BJ (cell line): ENCODE data around the gene DCP2. TPM values are rescaled to one million over a fixed set of nuclear protein-coding genes. Genes with fewer than 3 reads are reported as not detected.

Experiments
- CTCF ChIA-PET: fragments of 350-600 bp; formaldehyde crosslinking; extraction: SDS; loops from one replicate; lab custom pipeline; 2021; ENCODE audit warnings: antibody characterized with exemption, inconsistent platforms; lab: Yijun Ruan, JAX
- POLR2A ChIA-PET: fragments of 300-600 bp; sonication (Branson Sonifier 250); formaldehyde crosslinking; extraction: SDS; loops from one replicate; lab custom pipeline; 2021; ENCODE audit warnings: antibody characterized with exemption; lab: Charles Lee
- DNase-seq: peaks from one replicate; pipeline ENCODE4 v3.0.0-alpha.2; 2011; ENCODE audit warnings: low read depth
- H3K27me3 ChIP-seq: 2 replicates; pipeline ENCODE4 v1.6.0; 2011; ENCODE audit warnings: low read length; ENCODE audit not compliant: control insufficient read depth, insufficient read depth
- H3K36me3 ChIP-seq: 2 replicates; pipeline ENCODE4 v1.5.1; 2011; ENCODE audit warnings: low read length; ENCODE audit not compliant: control insufficient read depth, insufficient read depth
- H3K4me3 ChIP-seq: 2 replicates; pipeline ENCODE4 v1.5.1; 2011; ENCODE audit warnings: low read depth, mild to moderate bottlenecking, control low read depth, low read length
- CTCF ChIP-seq: IDR thresholded peaks from 2 replicates; pipeline ENCODE4 v1.5.1; 2011; ENCODE audit warnings: low read depth, mild to moderate bottlenecking, control low read depth, inconsistent platforms, low read length, moderate library complexity; ENCODE audit not compliant: insufficient read depth
- polyA plus RNA-seq: library from polyadenylated mRNA; depleted of rRNA; stranded (reverse); fragments of >200 nt; gene quantifications from 2 replicates; pipeline ENCODE4 v1.2.3, GENCODE V29; 2011

The DCP2 gene
- polyA plus RNA-seq, 1 experiment: 6.4 TPM

- TF ChIP-seq CTCF: no peak
- Histone ChIP-seq H3K4me3 (no peak overlapping the region), H3K36me3 (no peaks in the 10 kb centered on the region), H3K27me3 (no peaks in the 10 kb centered on the region; the same call in 1 of the 2 replicates)
- no peak for DNase-seq
- ChIA-PET POLR2A (no interaction called here), CTCF (interaction anchor here (0.8 to 1.2 kb wide), 2 partner anchors 9 to 414 kb away, joined by 3 read pairs; no protein-coding TSS in a partner anchor)
Measured at GRCh38 chr5:112965733-112966306, 10.8 kb upstream of the DCP2 start.

- H3K4me3 ChIP-seq: no peak overlapping the region
- no peaks in the 10 kb centered on the region; the same call in 1 of the 2 replicates for H3K27me3 ChIP-seq
- no peak for TF ChIP-seq CTCF
- no peak for DNase-seq
- no peaks in the 10 kb centered on the region for H3K36me3 ChIP-seq
- POLR2A ChIA-PET: no interaction called here
- CTCF ChIA-PET: interaction anchor here (0.6 to 1.3 kb wide), 3 partner anchors 46 to 119 kb away, joined by 3 read pairs; no protein-coding TSS in a partner anchor
Measured at GRCh38 chr5:112967520-112968083, 9.0 kb upstream of the DCP2 start.

- ChIA-PET POLR2A (no interaction called here), CTCF (interaction anchor here (0.9 to 1.3 kb wide), 2 partner anchors 47 to 120 kb away, joined by 3 read pairs; no protein-coding TSS in a partner anchor)
- Histone ChIP-seq H3K36me3 (no peaks in the 10 kb centered on the region), H3K27me3 (no peaks in the 10 kb centered on the region; the same call in 1 of the 2 replicates), H3K4me3 (no peak overlapping the region)
- TF ChIP-seq CTCF: no peak
- no peak for DNase-seq
Measured at GRCh38 chr5:112968411-112969106, 8.0 kb upstream of the DCP2 start.

GRCh38 chr5:112971276-112971675, 5.3 kb upstream of the DCP2 start:
- no peak for TF ChIP-seq CTCF
- Histone ChIP-seq H3K36me3 (no peaks in the 10 kb centered on the region), H3K4me3 (no peak overlapping the region), H3K27me3 (no peaks in the 10 kb centered on the region)
- ChIA-PET CTCF (no interaction called here), POLR2A (no interaction called here)
- DNase-seq: no peak

- H3K36me3 ChIP-seq: no peaks in the 10 kb centered on the region
- ChIA-PET CTCF (interaction anchor here (1.3 kb wide), 1 partner anchor 216 kb away, joined by 6 read pairs; no protein-coding TSS in a partner anchor), POLR2A (no interaction called here)
- DNase-seq: no peak
- no peaks in the 10 kb centered on the region for H3K27me3 ChIP-seq
- TF ChIP-seq CTCF: no peak
- no peak overlapping the region for H3K4me3 ChIP-seq
Measured at GRCh38 chr5:112973036-112973435, 3.6 kb upstream of the DCP2 start.
